Neural cell (in vitro differentiated cells): ENCODE measurements around the gene PWWP2B.

Experiments used
- CTCF ChIP-seq: fragments of 450-650 bp; IDR thresholded peaks from 2 replicates; pipeline ENCODE4 v1.5.1; 2014; ENCODE audit warnings: antibody characterized with exemption, mild to moderate bottlenecking, moderate library complexity; ENCODE audit not compliant: poor library complexity, severe bottlenecking
- EZH2 ChIP-seq: fragments of 200-600, 300-800 bp; shearing (Covaris generic), sonication (generic); IDR thresholded peaks from 2 replicates; pipeline ENCODE4 v1.6.1; 2014; ENCODE audit warnings: antibody characterized with exemption, low read length, borderline replicate concordance, mild to moderate bottlenecking; ENCODE audit not compliant: insufficient read depth, poor library complexity, severe bottlenecking
- SMC3 ChIP-seq: fragments of 450-650 bp; conservative IDR thresholded peaks from 2 replicates; pipeline ENCODE4 v1.6.1; 2014; ENCODE audit warnings: antibody characterized with exemption, mild to moderate bottlenecking, moderate library complexity; ENCODE audit not compliant: poor library complexity

GRCh38 chr10:132365102-132365501, 31.9 kb upstream of the PWWP2B start:
- TF ChIP-seq CTCF (no peak), EZH2 (no peak), SMC3 (no peak)
